Hepatocyte (in vitro differentiated cells): ENCODE measurements around the gene CASS4.

Source experiments
- CTCF ChIP-seq: fragments of 200-600 bp; sonication (generic); IDR thresholded peaks from 2 replicates; pipeline ENCODE4 v1.5.1; 2016; ENCODE audit warnings: antibody characterized with exemption, mild to moderate bottlenecking; ENCODE audit not compliant: poor library complexity
- EZH2 ChIP-seq: fragments of 200-600 bp; sonication (generic); IDR thresholded peaks from 2 replicates; pipeline ENCODE4 v1.6.1; 2016; ENCODE audit warnings: antibody characterized with exemption, mild to moderate bottlenecking, borderline replicate concordance

- TF ChIP-seq CTCF (no peak), EZH2 (no peak)
Measured at GRCh38 chr20:56430957-56431356, 18.9 kb downstream of the CASS4 start.
